ENCODE data around the gene PVR.
"Not testable (repeated sequence)": the region's sequence is repeated elsewhere in the genome, so short reads cannot be mapped to it uniquely, and the experiment has no call there.

PVR gene

GRCh38 chr19:44668985-44669764 lies 25.5 kb downstream of the PVR start:
- DNase-seq (ENCODE audit: low read depth in 1 of 2, low spot score in 1 of 2), result no peak

GRCh38 chr19:44670027-44670426 lies 26.3 kb downstream of the PVR start:
- not testable (repeated sequence) for DNase-seq (ENCODE audit: low read depth in 1 of 2, low spot score in 1 of 2)

GRCh38 chr19:44671400-44671799 lies 27.7 kb downstream of the PVR start, which contains the start of gene CEACAM19:
Gene CEACAM19 (plus strand): TSS chr19:44671482. CDS start chr19:44671932, 450 bp downstream.
- DNase-seq (ENCODE audit: low read depth in 1 of 2, low spot score in 1 of 2), result no peak

- DNase-seq (ENCODE audit: low read depth in 1 of 2, low spot score in 1 of 2), result no peak
These were observed 28.5 kb downstream of the PVR start for GRCh38 chr19:44672226-44672625.

- DNase-seq (ENCODE audit: low read depth in 1 of 2, low spot score in 1 of 2), result no peak
These were observed 29.8 kb downstream of the PVR start for GRCh38 chr19:44673510-44673909.

GRCh38 chr19:44675521-44675920 lies 31.8 kb downstream of the PVR start:
- no peak for DNase-seq (ENCODE audit: low read depth in 1 of 2, low spot score in 1 of 2)

- no peak for DNase-seq (ENCODE audit: low read depth in 1 of 2, low spot score in 1 of 2)
These were observed 33.5 kb downstream of the PVR start for GRCh38 chr19:44677019-44677811.

GRCh38 chr19:44680536-44680935 lies 36.8 kb downstream of the PVR start:
- no peak for DNase-seq (ENCODE audit: low read depth in 1 of 2, low spot score in 1 of 2)

GRCh38 chr19:44681992-44682790 lies 38.5 kb downstream of the PVR start:
- DNase-seq (ENCODE audit: low read depth in 1 of 2, low spot score in 1 of 2), result no peak

- DNase-seq (ENCODE audit: low read depth in 1 of 2, low spot score in 1 of 2), result no peak
These were observed 39.1 kb downstream of the PVR start for GRCh38 chr19:44682807-44683206.

GRCh38 chr19:44683434-44684210 lies 39.9 kb downstream of the PVR start:
- DNase-seq (ENCODE audit: low read depth in 1 of 2, low spot score in 1 of 2), result no peak

GRCh38 chr19:44684396-44684795 lies 40.7 kb downstream of the PVR start:
- not testable (repeated sequence) for DNase-seq (ENCODE audit: low read depth in 1 of 2, low spot score in 1 of 2)

- DNase-seq (ENCODE audit: low read depth in 1 of 2, low spot score in 1 of 2), result no peak
These were observed 41.5 kb downstream of the PVR start for GRCh38 chr19:44684892-44685863.

GRCh38 chr19:44685877-44686276 lies 42.2 kb downstream of the PVR start:
- DNase-seq (ENCODE audit: low read depth in 1 of 2, low spot score in 1 of 2), result no peak

GRCh38 chr19:44686896-44687295 lies 43.2 kb downstream of the PVR start:
- no peak for DNase-seq (ENCODE audit: low read depth in 1 of 2, low spot score in 1 of 2)

- DNase-seq (ENCODE audit: low read depth in 1 of 2, low spot score in 1 of 2), result no peak
These were observed 44.2 kb downstream of the PVR start for GRCh38 chr19:44687888-44688287.

GRCh38 chr19:44689290-44690130 lies 45.8 kb downstream of the PVR start:
- DNase-seq (ENCODE audit: low read depth in 1 of 2, low spot score in 1 of 2), result peak; percentile 59 to 65

- DNase-seq (ENCODE audit: low read depth in 1 of 2, low spot score in 1 of 2), result no peak
These were observed 46.4 kb downstream of the PVR start for GRCh38 chr19:44690131-44690440.

GRCh38 chr19:44692379-44692721 lies 48.6 kb downstream of the PVR start:
- DNase-seq (ENCODE audit: low read depth in 1 of 2, low spot score in 1 of 2), result no peak

Measured in activated T-helper 1 cell treated with anti-CD3 and anti-CD28 coated beads, Interleukin-2, amount 50 U/mL, for 16 hours (primary cell).